SK-N-SH (cell line): ENCODE results near the gene SSNA1. TPM values are rescaled to one million over a fixed set of nuclear protein-coding genes. Genes with fewer than 3 reads are reported as not detected.
A peak's percentile ranks its signal among the peaks of the same experiment; 100 is the strongest.

Source experiments
- CTCF ChIA-PET: fragments of 300-600, 350-600 bp; formaldehyde crosslinking; extraction: SDS; loops from one replicate; lab custom pipeline; 2021; lab: Yijun Ruan, JAX
- POLR2A ChIA-PET: fragments of 350-600 bp; sonication (Branson Sonifier 250); formaldehyde crosslinking; extraction: SDS; loops from one replicate; lab custom pipeline; 2020; ENCODE audit warnings: antibody characterized with exemption, inconsistent platforms; lab: Yijun Ruan, JAX
- DNase-seq: peaks from one replicate; pipeline ENCODE4 v3.0.0; 2012
- H2AFZ ChIP-seq: fragments of 200-600 bp; sonication (generic); 2 replicates; pipeline ENCODE4 v1.8.1; 2016; ENCODE audit warnings: antibody characterized with exemption, mild to moderate bottlenecking, low read depth
- H3F3A ChIP-seq: fragments of 200-600 bp; sonication (generic); replicated peaks from 2 replicates; pipeline ENCODE3; 2016; ENCODE audit warnings: antibody characterized with exemption, mild to moderate bottlenecking; ENCODE audit not compliant: insufficient read depth
- H3K27ac ChIP-seq, 2 experiments: fragments of 200-500 bp in 1 of 2; fragments of 200-600 bp in 1 of 2; sonication (Bioruptor generic) in 1 of 2; sonication (generic), shearing (Covaris generic) in 1 of 2; 2 replicates each; pipeline versions ENCODE4 v1.5.1 to v1.6.1; 2014 to 2016; ENCODE audit warnings: low read depth in 2 of 2, inconsistent platforms in 1 of 2, low read length in 1 of 2, mild to moderate bottlenecking in 1 of 2, mixed read lengths in 1 of 2
- H3K27me3 ChIP-seq: fragments of 200-600 bp; sonication (generic), shearing (Covaris generic); 2 replicates; pipeline ENCODE4 v1.6.1; 2016; ENCODE audit warnings: mixed run types; ENCODE audit not compliant: insufficient read depth
- H3K36me3 ChIP-seq, 2 experiments: fragments of 200-500 bp in 1 of 2; fragments of 200-600 bp in 1 of 2; sonication (Bioruptor generic) in 1 of 2; sonication (generic) in 1 of 2; replicated peaks in 1 of 2; 2 replicates each; pipeline versions ENCODE3 to v1.5.1; 2014 to 2016; ENCODE audit warnings: low read length in 1 of 2, mild to moderate bottlenecking in 1 of 2; ENCODE audit not compliant: insufficient read depth in 2 of 2, control insufficient read depth in 1 of 2
- H3K4me1 ChIP-seq, 2 experiments: fragments of 200-500 bp in 1 of 2; fragments of 200-600 bp in 1 of 2; sonication (Bioruptor generic) in 1 of 2; sonication (generic), shearing (Covaris generic) in 1 of 2; 2 replicates each; pipeline versions ENCODE4 v1.5.1 to v1.6.1; 2014 to 2016; ENCODE audit warnings: low read depth in 1 of 2, low read length in 1 of 2, mixed run types in 1 of 2; ENCODE audit not compliant: insufficient read depth in 2 of 2, control insufficient read depth in 1 of 2
- H3K4me2 ChIP-seq: fragments of 200-600 bp; sonication (generic), shearing (Covaris generic); 2 replicates; pipeline ENCODE4 v1.6.1; 2017; ENCODE audit warnings: mixed run types
- H3K4me3 ChIP-seq, 2 experiments: fragments of 200-500 bp in 1 of 2; fragments of 200-600 bp in 1 of 2; sonication (Bioruptor generic) in 1 of 2; sonication (generic), shearing (Covaris generic) in 1 of 2; 2 replicates each; pipeline versions ENCODE4 v1.5.1 to v1.8.1; 2014 to 2016; ENCODE audit warnings: low read depth in 2 of 2, inconsistent platforms in 1 of 2, low read length in 1 of 2, mild to moderate bottlenecking in 1 of 2, mixed read lengths in 1 of 2, moderate library complexity in 1 of 2
- H3K79me2 ChIP-seq: fragments of 200-600 bp; sonication (generic); 2 replicates; pipeline ENCODE4 v1.8.1; 2017; ENCODE audit warnings: mild to moderate bottlenecking; ENCODE audit not compliant: insufficient read depth
- H3K9ac ChIP-seq: fragments of 200-600 bp; sonication (generic); 2 replicates; pipeline ENCODE4 v1.6.1; 2017; ENCODE audit warnings: mixed run types
- H3K9me2 ChIP-seq: fragments of 200-600 bp; sonication (generic); 2 replicates; pipeline ENCODE4 v1.6.1; 2017; ENCODE audit warnings: mixed run types
- H3K9me3 ChIP-seq: fragments of 200-600 bp; sonication (generic); 2 replicates; pipeline ENCODE4 v1.6.1; 2017; ENCODE audit warnings: mixed run types, mild to moderate bottlenecking, moderate library complexity
- H4K20me1 ChIP-seq: fragments of 200-600 bp; sonication (generic); 2 replicates; pipeline ENCODE4 v1.6.1; 2017; ENCODE audit warnings: mild to moderate bottlenecking, mixed run types; ENCODE audit not compliant: insufficient read depth
- EP300 ChIP-seq, 2 experiments: IDR thresholded peaks; 2 replicates each; pipeline versions ENCODE4 v1.4.0 to v1.6.1; 2012; ENCODE audit warnings: borderline replicate concordance in 1 of 2, low read depth in 1 of 2, low read length in 1 of 2
- EZH2phosphoT487 ChIP-seq: fragments of 200-600 bp; sonication (generic); IDR thresholded peaks from 2 replicates; pipeline ENCODE4 v1.6.1; 2017; ENCODE audit warnings: low read depth, mixed run types, mild to moderate bottlenecking, antibody characterized with exemption, moderate library complexity, borderline replicate concordance
- RFX5 ChIP-seq: IDR thresholded peaks from 2 replicates; pipeline ENCODE4 v1.6.1; 2012; ENCODE audit warnings: mild to moderate bottlenecking, improper control_type of control experiment, low read length
- SMC3 ChIP-seq: IDR thresholded peaks from 2 replicates; pipeline ENCODE4 v1.6.1; 2012; ENCODE audit warnings: low read depth, low read length, improper control_type of control experiment
- TEAD4 ChIP-seq: IDR thresholded peaks from 2 replicates; pipeline ENCODE4 v1.4.0; 2012; ENCODE audit warnings: mild to moderate bottlenecking, borderline replicate concordance; ENCODE audit not compliant: insufficient read depth
- WGBS: methylation state at CpG from one replicate; pipeline ENCODE4 v1.1.6; 2017; ENCODE audit warnings: low lambda C conversion rate; 5-methylcytosine and 5-hydroxymethylcytosine counted together
- polyA plus RNA-seq, 3 experiments: library from polyadenylated mRNA; depleted of rRNA; stranded (reverse); fragments of >200 nt; gene quantifications; 2 replicates each; pipeline ENCODE4 v1.2.3, GENCODE V29; 2012
- TF ChIP-seq, protein P1 (sequence below): IDR thresholded peaks from 2 replicates; pipeline ENCODE4 v1.4.0; 2012; ENCODE audit warnings: low read depth, borderline replicate concordance
- TF ChIP-seq, protein P2 (sequence below): IDR thresholded peaks from 2 replicates; pipeline ENCODE4 v1.4.0; 2012; ENCODE audit warnings: low read depth, borderline replicate concordance
- TF ChIP-seq, protein P3 (sequence below): IDR thresholded peaks from 2 replicates; pipeline ENCODE4; 2012

The SSNA1 gene
- polyA plus RNA-seq, 1 of the 3 experiments (the other 2 are of a cell fraction), result 124 TPM

DNA sequence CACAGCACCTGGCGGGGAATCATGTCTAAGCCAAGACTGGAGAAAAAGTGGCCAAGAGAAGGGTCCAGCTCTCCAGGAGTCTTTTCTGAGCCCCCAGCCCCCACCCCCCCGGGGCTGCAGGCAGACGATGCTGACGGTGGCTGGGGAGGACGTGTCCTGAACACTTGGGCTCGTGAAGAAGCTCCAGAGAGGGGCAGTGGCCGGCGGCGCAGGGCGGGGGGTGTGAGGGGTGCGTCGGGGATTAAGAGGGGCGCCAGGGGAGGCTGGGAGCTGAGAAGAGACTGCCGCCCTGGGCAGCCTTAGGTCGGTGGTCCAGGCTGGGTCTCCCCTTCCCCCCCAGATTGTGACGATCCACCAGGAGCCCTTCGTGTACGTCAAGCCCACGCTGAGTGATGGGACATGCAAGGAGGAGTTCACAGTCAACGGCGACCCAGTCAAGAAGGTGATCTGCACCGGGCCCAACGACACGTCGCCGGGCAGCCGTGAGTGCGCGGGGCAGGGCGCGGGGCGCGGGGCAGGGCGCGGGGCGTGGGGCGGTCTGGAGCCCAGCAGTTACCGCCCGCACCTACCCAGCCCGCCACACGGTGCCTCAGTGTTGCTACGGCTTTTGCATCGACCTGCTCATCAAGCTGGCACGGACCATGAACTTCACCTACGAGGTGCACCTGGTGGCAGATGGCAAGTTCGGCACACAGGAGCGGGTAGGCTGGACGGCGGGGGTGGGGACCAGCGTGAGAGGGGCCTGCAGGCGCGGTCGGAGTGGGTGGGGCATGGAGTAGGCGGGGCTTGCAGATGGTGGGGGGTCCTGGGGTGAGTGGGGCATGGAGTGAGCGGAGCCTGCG lies 27.5 kb upstream of the SSNA1 start (continued):
- TF ChIP-seq, protein P1, sequence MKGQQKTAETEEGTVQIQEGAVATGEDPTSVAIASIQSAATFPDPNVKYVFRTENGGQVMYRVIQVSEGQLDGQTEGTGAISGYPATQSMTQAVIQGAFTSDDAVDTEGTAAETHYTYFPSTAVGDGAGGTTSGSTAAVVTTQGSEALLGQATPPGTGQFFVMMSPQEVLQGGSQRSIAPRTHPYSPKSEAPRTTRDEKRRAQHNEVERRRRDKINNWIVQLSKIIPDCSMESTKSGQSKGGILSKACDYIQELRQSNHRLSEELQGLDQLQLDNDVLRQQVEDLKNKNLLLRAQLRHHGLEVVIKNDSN, result no peak
- TF ChIP-seq, protein P2, sequence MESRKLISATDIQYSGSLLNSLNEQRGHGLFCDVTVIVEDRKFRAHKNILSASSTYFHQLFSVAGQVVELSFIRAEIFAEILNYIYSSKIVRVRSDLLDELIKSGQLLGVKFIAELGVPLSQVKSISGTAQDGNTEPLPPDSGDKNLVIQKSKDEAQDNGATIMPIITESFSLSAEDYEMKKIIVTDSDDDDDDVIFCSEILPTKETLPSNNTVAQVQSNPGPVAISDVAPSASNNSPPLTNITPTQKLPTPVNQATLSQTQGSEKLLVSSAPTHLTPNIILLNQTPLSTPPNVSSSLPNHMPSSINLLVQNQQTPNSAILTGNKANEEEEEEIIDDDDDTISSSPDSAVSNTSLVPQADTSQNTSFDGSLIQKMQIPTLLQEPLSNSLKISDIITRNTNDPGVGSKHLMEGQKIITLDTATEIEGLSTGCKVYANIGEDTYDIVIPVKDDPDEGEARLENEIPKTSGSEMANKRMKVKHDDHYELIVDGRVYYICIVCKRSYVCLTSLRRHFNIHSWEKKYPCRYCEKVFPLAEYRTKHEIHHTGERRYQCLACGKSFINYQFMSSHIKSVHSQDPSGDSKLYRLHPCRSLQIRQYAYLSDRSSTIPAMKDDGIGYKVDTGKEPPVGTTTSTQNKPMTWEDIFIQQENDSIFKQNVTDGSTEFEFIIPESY, result no peak
- TF ChIP-seq SMC3 (no peak), EZH2phosphoT487 (no peak)

DNA sequence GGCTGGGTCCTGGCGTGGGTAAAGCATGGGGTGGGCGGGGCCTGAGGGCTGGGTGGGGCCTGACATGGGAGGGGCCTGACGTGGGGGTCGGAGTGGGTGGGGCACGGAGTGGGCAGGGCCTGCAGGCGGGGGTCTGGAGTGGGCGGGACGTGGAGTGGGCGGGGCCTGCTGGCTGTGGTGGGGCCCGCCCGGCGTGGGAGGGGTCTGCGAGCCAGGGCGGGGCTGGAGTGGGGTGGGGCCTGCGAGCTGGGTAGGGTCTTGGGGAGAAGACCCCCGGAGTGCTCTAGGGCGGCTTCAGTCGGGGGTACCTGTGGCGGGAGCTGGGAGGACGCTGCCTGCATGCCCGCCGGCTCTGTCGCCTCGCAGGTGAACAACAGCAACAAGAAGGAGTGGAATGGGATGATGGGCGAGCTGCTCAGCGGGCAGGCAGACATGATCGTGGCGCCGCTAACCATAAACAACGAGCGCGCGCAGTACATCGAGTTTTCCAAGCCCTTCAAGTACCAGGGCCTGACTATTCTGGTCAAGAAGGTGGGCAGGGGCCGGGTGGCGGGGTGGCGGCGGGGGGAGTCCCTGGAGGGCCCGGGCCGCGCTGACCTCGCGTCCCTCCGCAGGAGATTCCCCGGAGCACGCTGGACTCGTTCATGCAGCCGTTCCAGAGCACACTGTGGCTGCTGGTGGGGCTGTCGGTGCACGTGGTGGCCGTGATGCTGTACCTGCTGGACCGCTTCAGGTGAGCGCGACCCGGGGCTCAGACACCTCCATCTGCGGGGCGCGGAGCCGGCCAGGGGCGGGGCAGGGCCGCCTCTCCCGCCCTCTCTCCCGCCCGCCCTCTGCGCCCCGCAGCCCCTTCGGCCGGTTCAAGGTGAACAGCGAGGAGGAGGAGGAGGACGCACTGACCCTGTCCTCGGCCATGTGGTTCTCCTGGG lies 26.7 kb upstream of the SSNA1 start:
- peaks cover 0 to 3% of the 10 kb centered on the region in 2 experiments; a peak in 1 of 4 replicates for H3K4me1 ChIP-seq
- H3K27ac ChIP-seq, result no peak overlapping the region
- TF ChIP-seq RFX5 (no peak), EP300 (IDR thresholded peaks at IDR 0.05; ENCODE audit: borderline replicate concordance in 1 of 2, low read depth in 1 of 2, low read length in 1 of 2) (no peak), TEAD4 (no peak)
- TF ChIP-seq, protein P3, sequence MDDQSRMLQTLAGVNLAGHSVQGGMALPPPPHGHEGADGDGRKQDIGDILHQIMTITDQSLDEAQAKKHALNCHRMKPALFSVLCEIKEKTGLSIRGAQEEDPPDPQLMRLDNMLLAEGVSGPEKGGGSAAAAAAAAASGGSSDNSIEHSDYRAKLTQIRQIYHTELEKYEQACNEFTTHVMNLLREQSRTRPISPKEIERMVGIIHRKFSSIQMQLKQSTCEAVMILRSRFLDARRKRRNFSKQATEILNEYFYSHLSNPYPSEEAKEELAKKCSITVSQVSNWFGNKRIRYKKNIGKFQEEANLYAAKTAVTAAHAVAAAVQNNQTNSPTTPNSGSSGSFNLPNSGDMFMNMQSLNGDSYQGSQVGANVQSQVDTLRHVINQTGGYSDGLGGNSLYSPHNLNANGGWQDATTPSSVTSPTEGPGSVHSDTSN, result no peak
- no peaks in the 10 kb centered on the region for H3K9me3 ChIP-seq
- H3K9me2 ChIP-seq, result no peaks in the 10 kb centered on the region
- WGBS, result 81% methylated on average over 38 of the region's 71 CpGs
- ChIA-PET CTCF (no interaction called here), POLR2A (no interaction called here)
- peaks cover 12% of the 10 kb centered on the region for H3K27me3 ChIP-seq
- no peaks in the 10 kb centered on the region for H4K20me1 ChIP-seq
- H3F3A ChIP-seq, result no peaks in the 10 kb centered on the region
- H3K9ac ChIP-seq, result no peak overlapping the region
- DNase-seq, result peak; percentile 82
- H3K4me2 ChIP-seq, result no peak overlapping the region
- no peaks in the 10 kb centered on the region for H3K79me2 ChIP-seq
- no peaks in the 10 kb centered on the region for H3K36me3 ChIP-seq
- H2AFZ ChIP-seq, result no peak overlapping the region
- H3K4me3 ChIP-seq, result no peak overlapping the region
